ENCODE data around the gene SLC35F2. TPM values are rescaled to one million over a fixed set of nuclear protein-coding genes. Genes with fewer than 3 reads are reported as not detected.
"Not testable (repeated sequence)": the region's sequence is repeated elsewhere in the genome, so short reads cannot be mapped to it uniquely, and the experiment has no call there.

The SLC35F2 gene
- 10 to 100 TPM in 1 of 2 experiments, 1 to 10 TPM in 1; 8.7 to 11.0 TPM for total RNA-seq

DNA sequence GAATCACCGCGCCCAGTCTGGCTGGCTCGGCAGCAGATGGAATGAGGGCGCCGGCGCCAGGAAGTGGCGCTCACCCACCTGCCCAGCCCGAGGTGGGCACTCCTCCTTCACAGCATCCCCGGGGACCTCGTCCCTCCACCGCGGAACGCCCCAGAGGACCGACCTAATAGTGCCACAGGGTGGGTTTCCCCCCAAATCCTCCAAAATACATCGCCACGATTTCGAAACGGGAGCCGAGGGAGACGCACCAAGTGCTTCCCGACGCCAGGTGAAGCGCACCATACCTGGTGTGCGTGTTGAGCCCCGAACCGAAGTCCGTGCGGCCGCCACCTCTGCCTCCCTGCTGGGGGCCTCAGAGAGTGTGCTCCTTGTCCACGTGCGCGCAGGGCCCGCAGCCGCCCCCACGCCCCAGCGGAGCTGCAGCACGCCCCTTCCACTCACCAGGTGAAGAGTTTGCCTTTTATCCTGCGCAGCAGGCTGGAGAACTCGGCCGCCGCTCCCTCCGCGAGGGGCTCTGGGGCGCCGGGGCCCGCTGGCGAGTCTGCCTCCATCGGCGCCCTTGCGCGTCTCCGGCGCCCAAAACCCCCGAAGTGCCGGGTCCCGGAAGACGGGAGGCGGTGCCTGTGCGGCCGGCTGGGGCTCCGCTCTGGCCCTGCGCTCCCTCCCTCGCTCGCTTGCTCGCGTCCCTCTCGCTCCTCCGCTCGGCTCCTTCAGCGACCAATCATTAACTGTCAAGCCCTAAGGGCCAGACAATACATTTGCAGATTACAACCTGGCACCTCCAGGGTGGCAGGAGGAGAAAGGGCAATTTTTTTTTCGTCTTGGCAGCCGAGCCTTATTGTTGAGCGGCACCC lies at the start of gene SLC35F2:
Gene SLC35F2, minus strand, starts transcription at position 571 of the 854 bp plus-strand sequence. Its CDS starts 20 bp downstream, at position 551.
- ATAC-seq (peak; percentile 89), DNase-seq (peak; percentile 76)
- peaks cover 2% of the 10 kb centered on the region for H3K36me3 Mint-ChIP-seq (ENCODE audit: low read depth)
- peak within 1 kb of the TSS; percentile 93 for H3K4me3 Mint-ChIP-seq
- peaks cover 2% of the 10 kb centered on the region for H3K27me3 Mint-ChIP-seq (ENCODE audit: low read depth)
- CTCF ChIA-PET: interaction anchor here (1.5 kb wide), 1 partner anchor 10 kb away, joined by 3 read pairs; no protein-coding TSS in a partner anchor
- POLR2A ChIA-PET: interaction anchor here (0.6 kb wide), 1 partner anchor 694 kb away, joined by 3 read pairs; no protein-coding TSS in a partner anchor
- peaks cover 25% of the 10 kb centered on the region for H3K4me1 Mint-ChIP-seq (ENCODE audit: low read depth)
- no peaks in the 10 kb centered on the region for H3K9me3 Mint-ChIP-seq (ENCODE audit: insufficient read depth)
- peak within 1 kb of the TSS; percentile 80 for H3K27ac Mint-ChIP-seq

GRCh38 chr11:107908211-107908610 lies 49.6 kb upstream of the SLC35F2 start:
- Mint-ChIP-seq H3K27ac (no peak overlapping the region), H3K36me3 (ENCODE audit: low read depth) (no peaks in the 10 kb centered on the region), H3K9me3 (ENCODE audit: insufficient read depth) (no peaks in the 10 kb centered on the region), H3K4me1 (ENCODE audit: low read depth) (no peaks in the 10 kb centered on the region), H3K27me3 (ENCODE audit: low read depth) (peaks cover 11% of the 10 kb centered on the region), H3K4me3 (no peak overlapping the region)
- ATAC-seq (no peak), DNase-seq (no peak)
- ChIA-PET CTCF (no interaction called here), POLR2A (no interaction called here)

DNA sequence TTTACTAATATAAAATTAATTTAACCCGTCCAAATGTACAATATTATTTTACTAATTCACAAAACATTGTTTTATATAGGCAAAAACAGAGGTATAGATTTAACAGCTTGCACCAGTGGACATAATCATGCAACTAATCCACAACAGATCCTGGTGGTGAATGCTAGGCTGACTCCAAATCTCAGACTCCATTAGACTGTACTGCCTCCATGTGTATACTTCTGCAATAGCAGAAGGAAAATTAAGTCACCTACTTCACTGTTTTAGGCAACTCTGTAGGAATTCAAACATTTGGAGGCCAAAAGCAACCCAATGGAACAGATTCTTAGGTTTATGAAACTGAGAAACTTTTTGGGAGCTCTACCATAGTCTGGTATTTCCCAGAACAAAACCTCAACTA lies 39.7 kb upstream of the SLC35F2 start:
- H3K4me1 Mint-ChIP-seq (ENCODE audit: low read depth): no peaks in the 10 kb centered on the region
- POLR2A ChIA-PET: no interaction called here
- H3K27ac Mint-ChIP-seq: no peak overlapping the region
- peak; percentile 49 for ATAC-seq
- no peaks in the 10 kb centered on the region for H3K9me3 Mint-ChIP-seq (ENCODE audit: insufficient read depth)
- no peaks in the 10 kb centered on the region for H3K36me3 Mint-ChIP-seq (ENCODE audit: low read depth)
- H3K4me3 Mint-ChIP-seq: no peak overlapping the region
- peaks cover 15% of the 10 kb centered on the region for H3K27me3 Mint-ChIP-seq (ENCODE audit: low read depth)
- DNase-seq: no peak
- CTCF ChIA-PET: interaction anchor here (0.9 to 1.9 kb wide), 4 partner anchors 19 to 157 kb away, joined by 3 to 9 read pairs (median 3); partner anchors contain the start of gene CUL5

GRCh38 chr11:107882095-107882820 lies 23.7 kb upstream of the SLC35F2 start:
- no peaks in the 10 kb centered on the region for H3K36me3 Mint-ChIP-seq (ENCODE audit: low read depth)
- CTCF ChIA-PET: interaction anchor here (0.7 kb wide), 1 partner anchor 83 kb away, joined by 3 read pairs; no protein-coding TSS in a partner anchor
- ATAC-seq (no peak), DNase-seq (no peak)
- H3K27me3 Mint-ChIP-seq (ENCODE audit: low read depth): no peaks in the 10 kb centered on the region
- no peaks in the 10 kb centered on the region for H3K9me3 Mint-ChIP-seq (ENCODE audit: insufficient read depth)
- no peak overlapping the region for H3K4me3 Mint-ChIP-seq
- no peak overlapping the region for H3K27ac Mint-ChIP-seq
- POLR2A ChIA-PET: no interaction called here
- H3K4me1 Mint-ChIP-seq (ENCODE audit: low read depth): no peaks in the 10 kb centered on the region

DNA sequence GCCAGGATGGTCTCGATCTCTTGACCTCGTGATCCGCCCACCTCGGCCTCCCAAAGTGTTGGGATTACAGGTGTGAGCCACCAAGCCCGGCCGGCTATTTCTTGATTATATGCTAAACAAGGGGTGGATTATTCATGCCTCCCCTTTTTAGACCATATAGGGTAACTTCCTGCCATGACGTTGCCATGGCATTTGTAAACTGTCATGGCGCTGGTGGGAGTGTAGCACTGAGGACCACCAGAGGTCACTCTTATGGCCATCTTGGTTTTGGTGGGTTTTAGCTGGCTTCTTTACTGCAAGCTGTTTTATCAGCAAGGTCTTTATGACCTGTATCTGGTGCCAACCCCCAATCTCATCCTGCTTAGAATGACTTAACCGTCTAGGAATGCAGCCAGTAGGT lies 22.9 kb upstream of the SLC35F2 start:
- H3K27ac Mint-ChIP-seq; H3K36me3 Mint-ChIP-seq (ENCODE audit: low read depth); POLR2A ChIA-PET; ATAC-seq; H3K4me1 Mint-ChIP-seq (ENCODE audit: low read depth); DNase-seq; H3K9me3 Mint-ChIP-seq (ENCODE audit: insufficient read depth); H3K4me3 Mint-ChIP-seq; H3K27me3 Mint-ChIP-seq (ENCODE audit: low read depth): not testable (repeated sequence)
- CTCF ChIA-PET: interaction anchor here (0.7 kb wide), 1 partner anchor 82 kb away, joined by 3 read pairs; no protein-coding TSS in a partner anchor

GRCh38 chr11:107876141-107876540 lies 17.6 kb upstream of the SLC35F2 start:
- ChIA-PET POLR2A (no interaction called here), CTCF (no interaction called here)
- Mint-ChIP-seq H3K4me1 (ENCODE audit: low read depth) (no peaks in the 10 kb centered on the region), H3K4me3 (no peak overlapping the region), H3K36me3 (ENCODE audit: low read depth) (no peaks in the 10 kb centered on the region), H3K9me3 (ENCODE audit: insufficient read depth) (no peaks in the 10 kb centered on the region), H3K27me3 (ENCODE audit: low read depth) (no peaks in the 10 kb centered on the region), H3K27ac (no peak overlapping the region)
- ATAC-seq (no peak), DNase-seq (no peak)

DNA sequence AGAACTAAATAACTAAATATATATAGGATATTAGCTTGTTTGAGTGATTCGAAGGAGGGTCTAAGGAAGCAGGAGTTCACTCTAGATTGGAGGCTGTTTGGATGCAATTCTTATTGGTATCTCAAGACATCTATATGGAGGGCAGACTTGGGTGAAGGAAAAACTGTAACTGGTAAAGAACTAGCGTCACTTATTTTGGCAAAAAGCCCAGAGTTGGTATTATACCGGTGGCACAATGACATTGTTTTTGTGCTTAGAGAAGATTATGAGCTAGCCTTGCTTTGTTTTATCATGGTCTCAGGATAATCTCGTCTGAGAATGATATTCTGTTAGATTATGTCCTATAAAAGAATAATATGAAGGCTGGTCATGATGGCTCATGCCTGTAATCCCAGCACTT lies 6.0 kb upstream of the SLC35F2 start:
- H3K27ac Mint-ChIP-seq: no peak overlapping the region
- H3K27me3 Mint-ChIP-seq (ENCODE audit: low read depth): peaks cover 2% of the 10 kb centered on the region
- DNase-seq: no peak
- H3K4me1 Mint-ChIP-seq (ENCODE audit: low read depth): peaks cover 3% of the 10 kb centered on the region
- CTCF ChIA-PET: interaction anchor here (1.4 to 1.6 kb wide), 3 partner anchors 11 to 94 kb away, joined by 3 to 4 read pairs (median 3); no protein-coding TSS in a partner anchor
- no peak for ATAC-seq
- POLR2A ChIA-PET: interaction anchor here (0.6 kb wide), 1 partner anchor 260 kb away, joined by 3 read pairs; no protein-coding TSS in a partner anchor
- no peaks in the 10 kb centered on the region for H3K36me3 Mint-ChIP-seq (ENCODE audit: low read depth)
- no peaks in the 10 kb centered on the region for H3K9me3 Mint-ChIP-seq (ENCODE audit: insufficient read depth)
- H3K4me3 Mint-ChIP-seq: no peak overlapping the region

GRCh38 chr11:107860688-107861087 lies 2.1 kb upstream of the SLC35F2 start:
- ChIA-PET POLR2A (no interaction called here), CTCF (no interaction called here)
- Mint-ChIP-seq H3K27ac (no peak overlapping the region), H3K9me3 (ENCODE audit: insufficient read depth) (no peaks in the 10 kb centered on the region), H3K4me1 (ENCODE audit: low read depth) (peaks cover 25% of the 10 kb centered on the region), H3K36me3 (ENCODE audit: low read depth) (peaks cover under 1% of the 10 kb centered on the region), H3K4me3 (no peak overlapping the region), H3K27me3 (ENCODE audit: low read depth) (peaks cover 2% of the 10 kb centered on the region)
- ATAC-seq (no peak), DNase-seq (no peak)

GRCh38 chr11:107860240-107860620 lies 1.6 kb upstream of the SLC35F2 start:
- CTCF ChIA-PET: interaction anchor here (1.5 kb wide), 1 partner anchor 12 kb away, joined by 3 read pairs; no protein-coding TSS in a partner anchor
- not testable (repeated sequence) for H3K36me3 Mint-ChIP-seq (ENCODE audit: low read depth); DNase-seq; H3K9me3 Mint-ChIP-seq (ENCODE audit: insufficient read depth); H3K27ac Mint-ChIP-seq; H3K27me3 Mint-ChIP-seq (ENCODE audit: low read depth); ATAC-seq
- Mint-ChIP-seq H3K4me1 (ENCODE audit: low read depth) (peaks cover 25% of the 10 kb centered on the region), H3K4me3 (peak overlapping the region; percentile 93)
- POLR2A ChIA-PET: interaction anchor here (0.9 kb wide), 1 partner anchor 20 kb away, joined by 3 read pairs; no protein-coding TSS in a partner anchor

- H3K27ac Mint-ChIP-seq: peak overlapping the region; percentile 80
- H3K27me3 Mint-ChIP-seq (ENCODE audit: low read depth): peaks cover 2% of the 10 kb centered on the region
- DNase-seq (peak; percentile 40), ATAC-seq (peak; percentile 16)
- H3K4me1 Mint-ChIP-seq (ENCODE audit: low read depth): peaks cover 25% of the 10 kb centered on the region
- peak overlapping the region; percentile 93 for H3K4me3 Mint-ChIP-seq
- ChIA-PET CTCF (interaction anchor here (1.5 kb wide), 1 partner anchor 11 kb away, joined by 3 read pairs; no protein-coding TSS in a partner anchor), POLR2A (interaction anchor here (0.9 kb wide), 1 partner anchor 19 kb away, joined by 3 read pairs; no protein-coding TSS in a partner anchor)
- H3K36me3 Mint-ChIP-seq (ENCODE audit: low read depth): peaks cover 2% of the 10 kb centered on the region
- H3K9me3 Mint-ChIP-seq (ENCODE audit: insufficient read depth): no peaks in the 10 kb centered on the region
Observed at GRCh38 chr11:107859459-107860239, 1.1 kb upstream of the SLC35F2 start.

DNA sequence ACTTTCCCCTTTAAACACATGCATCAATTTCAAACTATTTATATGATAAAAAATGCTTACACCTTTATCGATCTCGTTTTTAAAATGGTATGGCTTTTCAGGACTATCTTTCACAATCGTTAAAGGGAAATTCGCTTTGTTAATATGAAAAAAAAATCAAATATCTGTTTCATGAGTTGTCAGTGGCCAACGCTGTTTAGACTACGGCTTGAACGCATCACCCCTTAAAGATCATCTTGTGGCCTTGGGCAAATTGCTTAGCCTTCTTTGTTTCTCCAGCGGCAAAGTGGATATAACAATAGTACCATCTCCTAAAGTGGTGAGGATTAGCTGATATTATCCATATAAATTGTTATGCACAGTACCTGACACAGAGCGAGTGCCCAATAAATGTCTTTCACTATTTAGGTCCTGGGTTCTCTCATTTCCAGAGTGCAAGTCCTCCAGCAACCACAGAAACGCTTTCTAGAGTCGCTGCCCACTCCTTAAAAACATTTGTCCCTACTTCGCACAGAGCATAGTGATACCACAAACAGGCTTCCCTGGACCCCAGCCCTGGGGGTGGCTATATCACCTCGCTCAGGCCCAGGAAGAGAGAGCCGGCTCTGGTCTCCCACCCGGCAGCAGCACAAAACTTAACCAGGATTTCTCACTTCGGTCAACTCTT lies 904 bp downstream of the SLC35F2 start:
- Mint-ChIP-seq H3K4me3 (peak overlapping the region; percentile 93), H3K4me1 (ENCODE audit: low read depth) (peaks cover 25% of the 10 kb centered on the region), H3K9me3 (ENCODE audit: insufficient read depth) (no peaks in the 10 kb centered on the region), H3K27ac (peak overlapping the region; percentile 76), H3K36me3 (ENCODE audit: low read depth) (peaks cover 2% of the 10 kb centered on the region), H3K27me3 (ENCODE audit: low read depth) (peaks cover 2% of the 10 kb centered on the region)
- ChIA-PET POLR2A (interaction anchor here (0.6 kb wide), 1 partner anchor 694 kb away, joined by 3 read pairs; no protein-coding TSS in a partner anchor), CTCF (no interaction called here)
- no peak for ATAC-seq
- DNase-seq: peak; percentile 32

All from activated CD8-positive, alpha-beta T cell treated with anti-CD3 and anti-CD28 coated beads, Interleukin-2, amount 10 ng/mL, durations not matched to agents 7 days and 5 days (primary cell).